Suprapubic skin (tissue), 3 donors: ENCODE measurements around the gene PLCB1.

Experiments used
- EP300 ChIP-seq: sonication (generic); formaldehyde crosslinking; IDR thresholded peaks from one replicate; pipeline ENCODE4 v1.6.1; 2017; ENCODE audit warnings: antibody characterized with exemption
- TF ChIP-seq, protein P1 (sequence below), 2 donors: fragments of 200-600 bp in 1 of 2; fragments of 450-650 bp in 1 of 2; sonication (generic) in 1 of 2; IDR thresholded peaks; one replicate each; pipeline ENCODE4 v1.5.1; 2016 to 2019; ENCODE audit warnings: antibody characterized with exemption in 2 of 2, mild to moderate bottlenecking in 1 of 2, moderate library complexity in 1 of 2

DNA sequence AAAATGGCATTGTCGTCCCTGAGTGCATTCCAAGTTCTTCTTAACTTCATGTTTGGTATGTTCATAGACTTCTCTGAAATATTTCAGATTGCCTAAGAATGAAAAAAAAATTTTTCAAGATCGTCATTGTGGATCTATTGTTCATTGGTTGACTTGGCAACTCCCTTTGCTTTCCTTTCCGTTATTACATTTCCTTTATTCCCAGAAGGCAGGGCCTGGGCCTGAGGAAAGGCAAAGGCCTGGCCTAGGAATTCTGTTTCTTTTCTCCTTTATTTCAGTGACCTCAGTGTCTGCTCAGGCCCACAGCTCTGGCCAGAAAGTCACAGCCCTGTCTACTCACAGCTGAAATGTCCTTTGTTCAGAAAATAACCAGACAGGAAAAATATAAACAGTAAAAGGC, 535.2 kb downstream of the PLCB1 start:
- TF ChIP-seq EP300: no peak
- TF ChIP-seq, protein P1, sequence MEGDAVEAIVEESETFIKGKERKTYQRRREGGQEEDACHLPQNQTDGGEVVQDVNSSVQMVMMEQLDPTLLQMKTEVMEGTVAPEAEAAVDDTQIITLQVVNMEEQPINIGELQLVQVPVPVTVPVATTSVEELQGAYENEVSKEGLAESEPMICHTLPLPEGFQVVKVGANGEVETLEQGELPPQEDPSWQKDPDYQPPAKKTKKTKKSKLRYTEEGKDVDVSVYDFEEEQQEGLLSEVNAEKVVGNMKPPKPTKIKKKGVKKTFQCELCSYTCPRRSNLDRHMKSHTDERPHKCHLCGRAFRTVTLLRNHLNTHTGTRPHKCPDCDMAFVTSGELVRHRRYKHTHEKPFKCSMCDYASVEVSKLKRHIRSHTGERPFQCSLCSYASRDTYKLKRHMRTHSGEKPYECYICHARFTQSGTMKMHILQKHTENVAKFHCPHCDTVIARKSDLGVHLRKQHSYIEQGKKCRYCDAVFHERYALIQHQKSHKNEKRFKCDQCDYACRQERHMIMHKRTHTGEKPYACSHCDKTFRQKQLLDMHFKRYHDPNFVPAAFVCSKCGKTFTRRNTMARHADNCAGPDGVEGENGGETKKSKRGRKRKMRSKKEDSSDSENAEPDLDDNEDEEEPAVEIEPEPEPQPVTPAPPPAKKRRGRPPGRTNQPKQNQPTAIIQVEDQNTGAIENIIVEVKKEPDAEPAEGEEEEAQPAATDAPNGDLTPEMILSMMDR (IDR thresholded peaks at IDR 0.05): no peak
